Measurements from ENCODE around the gene TP73.

DNA sequence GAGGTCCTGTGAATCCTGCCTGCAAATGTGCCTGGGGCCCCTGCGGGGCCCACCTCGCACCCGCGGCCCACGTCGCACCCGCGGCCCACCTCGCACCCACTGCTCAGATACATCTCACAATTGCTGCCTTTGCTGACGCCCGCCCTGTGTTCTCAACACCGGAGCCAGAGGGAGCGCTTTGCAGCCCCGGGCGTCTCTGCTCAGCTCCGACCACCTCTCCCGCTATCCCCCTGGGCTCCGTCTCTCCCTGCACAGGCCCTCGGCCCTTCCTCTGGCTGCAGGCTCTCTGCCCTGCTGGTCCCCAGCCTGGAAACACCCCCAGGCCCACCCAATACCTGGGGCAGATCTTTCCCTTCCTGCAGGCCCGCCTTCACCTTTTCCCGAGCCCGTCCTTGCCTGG, 44.8 kb downstream of the TP73 start:
- TF ChIP-seq, protein P1, sequence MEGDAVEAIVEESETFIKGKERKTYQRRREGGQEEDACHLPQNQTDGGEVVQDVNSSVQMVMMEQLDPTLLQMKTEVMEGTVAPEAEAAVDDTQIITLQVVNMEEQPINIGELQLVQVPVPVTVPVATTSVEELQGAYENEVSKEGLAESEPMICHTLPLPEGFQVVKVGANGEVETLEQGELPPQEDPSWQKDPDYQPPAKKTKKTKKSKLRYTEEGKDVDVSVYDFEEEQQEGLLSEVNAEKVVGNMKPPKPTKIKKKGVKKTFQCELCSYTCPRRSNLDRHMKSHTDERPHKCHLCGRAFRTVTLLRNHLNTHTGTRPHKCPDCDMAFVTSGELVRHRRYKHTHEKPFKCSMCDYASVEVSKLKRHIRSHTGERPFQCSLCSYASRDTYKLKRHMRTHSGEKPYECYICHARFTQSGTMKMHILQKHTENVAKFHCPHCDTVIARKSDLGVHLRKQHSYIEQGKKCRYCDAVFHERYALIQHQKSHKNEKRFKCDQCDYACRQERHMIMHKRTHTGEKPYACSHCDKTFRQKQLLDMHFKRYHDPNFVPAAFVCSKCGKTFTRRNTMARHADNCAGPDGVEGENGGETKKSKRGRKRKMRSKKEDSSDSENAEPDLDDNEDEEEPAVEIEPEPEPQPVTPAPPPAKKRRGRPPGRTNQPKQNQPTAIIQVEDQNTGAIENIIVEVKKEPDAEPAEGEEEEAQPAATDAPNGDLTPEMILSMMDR (conservative IDR thresholded peaks at IDR 0.05) = no peak
- no peak for TF ChIP-seq EZH2 (IDR thresholded peaks at IDR 0.05; ENCODE audit: low read depth)
